Right cardiac atrium (tissue), 5 donors: ENCODE results near the gene BZW2. TPM values are rescaled to one million over a fixed set of nuclear protein-coding genes. Genes with fewer than 3 reads are reported as not detected.

ENCODE experiments used
- ATAC-seq, 2 donors: fragments of 200-7000 bp; cut with Tn5 transposase; one replicate each; pipeline versions ENCODE4 v1.8.0 to v1.9.1; 2020; ENCODE audit warnings: moderate library complexity in 2 of 2, mild to moderate bottlenecking in 1 of 2
- DNase-seq, 3 donors: peaks; one replicate each; pipeline ENCODE4 v3.0.0-alpha.2; 2020
- H3K27ac ChIP-seq: one replicate; pipeline ENCODE4 v1.5.1; 2013; ENCODE audit warnings: mild to moderate bottlenecking, low read length, control low read depth, moderate library complexity
- H3K27me3 ChIP-seq: one replicate; pipeline ENCODE4 v1.6.1; 2013; ENCODE audit not compliant: control insufficient read depth, insufficient read depth
- H3K4me1 ChIP-seq: one replicate; pipeline ENCODE4 v1.6.1; 2013; ENCODE audit warnings: low read length; ENCODE audit not compliant: control insufficient read depth, insufficient read depth
- H3K4me3 ChIP-seq: one replicate; pipeline ENCODE4 v1.5.1; 2013; ENCODE audit warnings: low read length, control low read depth
- H3K9me3 ChIP-seq: one replicate; pipeline ENCODE4 v1.6.1; 2013; ENCODE audit warnings: low read length; ENCODE audit not compliant: control insufficient read depth
- WGBS: extraction: QIAGEN DNeasy Blood & Tissue Kit; methylation state at CpG from one replicate; pipeline ENCODE4 v1.1.7; 2013; 5-methylcytosine and 5-hydroxymethylcytosine counted together
- intact Hi-C, 4 donors: fragments of 100-400 bp; cut with DNase I; formaldehyde crosslinking; loops; one replicate each; pipeline versions ENCODE4 v1.11.0 to v1.14.0; 2022 to 2023
- polyA plus RNA-seq: library from polyadenylated mRNA; stranded (reverse); fragments of 200-250 nt; gene quantifications from one replicate; pipeline ENCODE4 v1.2.3, GENCODE V29; 2013
- total RNA-seq, 4 donors: library from RNA; stranded (reverse); fragmentation: NEBNext Ultra II Directional; extraction: Animal tissue kit (Norgen Biotek cat#: 25700); gene quantifications; one replicate each; pipeline ENCODE4 v1.2.1, GENCODE V29; 2021
- donor health status: healthy with polysubstance abuse.
- donor health status: DM: no; HTN: yes; CAD: no.
- donor health status: DM: no; HTN: no; CAD: no.
- donor health status: DM: no; HTN: yes; CAD: no; lungs with severe emphysema.
- donor health status: DM: yes; HTN: yes; CAD: no.

BZW2 gene
- total and polyA plus RNA-seq, 5 donors, result 124 to 214 (median 180) TPM

DNA sequence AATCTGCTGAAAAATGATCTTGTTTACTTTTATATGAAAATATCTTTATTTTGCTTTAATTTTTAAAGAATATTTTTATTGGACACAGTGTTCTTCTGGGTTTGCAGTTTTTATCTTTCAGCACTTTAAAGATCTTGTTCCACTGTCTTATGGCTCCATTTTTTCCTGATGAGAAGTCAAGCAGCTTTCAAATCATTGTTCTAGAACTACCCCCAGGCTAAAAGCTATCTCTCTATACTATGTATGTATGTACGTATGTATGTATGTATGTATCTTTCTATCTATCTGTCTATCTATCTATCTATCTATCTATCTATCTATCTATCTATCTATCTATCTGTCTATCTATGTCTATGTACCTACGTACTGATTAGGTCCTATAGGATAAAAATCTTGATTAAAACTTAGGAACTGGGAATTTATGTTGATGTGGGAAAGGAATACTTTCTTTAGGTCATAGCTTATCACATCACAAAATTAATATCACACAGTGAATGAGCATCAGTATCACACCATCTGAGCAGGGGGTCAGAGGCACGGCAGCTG is 72.2 kb downstream of the BZW2 start:
- H3K27ac ChIP-seq, result no peak overlapping the region
- H3K4me1 ChIP-seq, result no peaks in the 10 kb centered on the region
- ATAC-seq (no peak), DNase-seq (no peak)
- intact Hi-C loops, result no loop called here
- no peaks in the 10 kb centered on the region for H3K27me3 ChIP-seq
- 95% methylated on average over 3 of the region's 3 CpGs for WGBS
- no peak overlapping the region for H3K4me3 ChIP-seq
- no peaks in the 10 kb centered on the region for H3K9me3 ChIP-seq

DNA sequence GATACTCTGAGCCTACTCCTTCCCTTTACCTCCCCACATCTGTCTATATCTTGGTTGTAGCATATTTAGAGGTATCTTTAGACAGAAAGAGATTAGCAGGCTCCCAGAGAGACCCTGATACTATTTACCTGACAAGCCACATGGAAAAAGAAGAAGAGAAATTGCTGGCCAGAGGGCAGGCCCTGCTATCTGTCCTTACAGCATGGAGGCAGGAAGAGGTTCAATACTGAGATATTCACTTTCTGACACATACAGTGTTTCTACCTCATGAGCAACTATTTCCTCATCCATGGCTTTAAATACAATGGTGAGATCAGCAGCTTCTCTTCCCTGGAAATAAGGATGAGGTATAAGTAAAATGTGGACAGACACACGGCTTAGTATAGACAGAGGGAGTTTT is 73.7 kb downstream of the BZW2 start:
- WGBS, result 98% methylated on average over 1 of the region's 1 CpG
- Histone ChIP-seq H3K27ac (no peak overlapping the region), H3K27me3 (no peaks in the 10 kb centered on the region), H3K9me3 (no peaks in the 10 kb centered on the region), H3K4me1 (no peaks in the 10 kb centered on the region), H3K4me3 (no peak overlapping the region)
- intact Hi-C loops, result no loop called here
- DNase-seq, result no peak
- no peak for ATAC-seq

DNA sequence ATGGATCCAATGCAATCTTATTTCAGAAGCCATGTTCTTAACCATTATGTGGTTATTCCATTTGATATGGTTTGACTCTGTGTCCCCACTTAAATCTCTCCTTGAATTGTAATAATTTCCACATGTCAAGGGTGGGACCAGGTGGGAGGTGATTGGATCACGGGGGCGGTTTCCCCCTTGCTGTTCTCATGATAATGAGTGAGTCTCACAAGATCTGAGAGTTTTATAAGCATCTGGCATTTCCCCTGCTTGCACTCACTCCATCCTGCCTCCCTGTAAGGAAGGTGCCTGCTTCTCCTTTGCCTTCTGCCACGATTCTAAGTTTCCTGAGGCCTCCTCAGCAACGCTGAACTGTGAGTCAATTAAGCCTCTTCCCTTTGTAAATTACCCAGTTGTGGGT is 75.6 kb downstream of the BZW2 start:
- DNase-seq, result no peak
- no peak for ATAC-seq
- WGBS, result 81% methylated on average over 4 of the region's 4 CpGs
- Histone ChIP-seq H3K27ac (no peak overlapping the region), H3K4me3 (no peak overlapping the region), H3K4me1 (no peaks in the 10 kb centered on the region), H3K27me3 (no peaks in the 10 kb centered on the region), H3K9me3 (no peaks in the 10 kb centered on the region)
- intact Hi-C loops, result no loop called here

GRCh38 chr7:16724344-16724743 is 78.4 kb downstream of the BZW2 start:
- intact Hi-C loops, result no loop called here
- DNase-seq, result no peak
- Histone ChIP-seq H3K4me3 (no peak overlapping the region), H3K27ac (no peak overlapping the region), H3K9me3 (no peaks in the 10 kb centered on the region), H3K27me3 (no peaks in the 10 kb centered on the region), H3K4me1 (no peaks in the 10 kb centered on the region)
- WGBS, result 94% methylated on average over 1 of the region's 1 CpG
- no peak for ATAC-seq

- ATAC-seq (no peak), DNase-seq (no peak)
- no peak overlapping the region for H3K27ac ChIP-seq
- H3K4me1 ChIP-seq, result no peaks in the 10 kb centered on the region
- no peaks in the 10 kb centered on the region for H3K9me3 ChIP-seq
- H3K27me3 ChIP-seq, result no peaks in the 10 kb centered on the region
- intact Hi-C loops, result no loop called here
- 95% methylated on average over 2 of the region's 2 CpGs for WGBS
- no peak overlapping the region for H3K4me3 ChIP-seq
Measured at GRCh38 chr7:16726189-16726588, 80.2 kb downstream of the BZW2 start.

GRCh38 chr7:16727736-16728135 is 81.8 kb downstream of the BZW2 start:
- Histone ChIP-seq H3K27ac (no peak overlapping the region), H3K4me1 (no peaks in the 10 kb centered on the region), H3K4me3 (no peak overlapping the region), H3K9me3 (no peaks in the 10 kb centered on the region), H3K27me3 (no peaks in the 10 kb centered on the region)
- WGBS, result 91% methylated on average over 4 of the region's 4 CpGs
- intact Hi-C loops, result no loop called here
- no peak for ATAC-seq
- DNase-seq, result no peak

GRCh38 chr7:16728811-16729210 is 82.8 kb downstream of the BZW2 start:
- no peak for ATAC-seq
- no peaks in the 10 kb centered on the region for H3K27me3 ChIP-seq
- 90% methylated on average over 10 of the region's 10 CpGs for WGBS
- no peak overlapping the region for H3K27ac ChIP-seq
- H3K4me3 ChIP-seq, result no peak overlapping the region
- intact Hi-C loops, result no loop called here
- no peaks in the 10 kb centered on the region for H3K4me1 ChIP-seq
- DNase-seq, result no peak
- H3K9me3 ChIP-seq, result no peaks in the 10 kb centered on the region

DNA sequence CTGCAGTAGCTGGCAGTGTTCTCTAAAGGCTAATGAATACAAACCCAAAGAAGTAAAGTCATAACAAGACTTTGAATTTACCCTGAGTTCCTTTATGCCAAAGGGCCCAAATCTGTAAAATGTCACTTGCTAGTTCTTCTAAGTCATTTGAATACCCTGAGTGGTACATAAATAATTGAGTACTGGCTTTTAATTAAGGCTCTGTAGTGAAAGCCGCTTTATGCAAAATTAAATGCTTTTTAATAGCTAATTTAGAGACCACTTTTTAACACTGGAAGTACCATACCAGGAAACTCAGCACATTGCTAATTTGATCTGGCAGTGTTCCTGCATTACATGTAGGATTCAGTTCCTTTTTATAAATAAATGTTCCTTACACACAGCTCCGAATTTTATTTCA is 83.6 kb downstream of the BZW2 start:
- Histone ChIP-seq H3K9me3 (no peaks in the 10 kb centered on the region), H3K4me3 (no peak overlapping the region), H3K27ac (no peak overlapping the region), H3K4me1 (no peaks in the 10 kb centered on the region), H3K27me3 (no peaks in the 10 kb centered on the region)
- DNase-seq (no peak), ATAC-seq (no peak)
- WGBS, result 85% methylated on average over 2 of the region's 2 CpGs
- intact Hi-C loops, result no loop called here

DNA sequence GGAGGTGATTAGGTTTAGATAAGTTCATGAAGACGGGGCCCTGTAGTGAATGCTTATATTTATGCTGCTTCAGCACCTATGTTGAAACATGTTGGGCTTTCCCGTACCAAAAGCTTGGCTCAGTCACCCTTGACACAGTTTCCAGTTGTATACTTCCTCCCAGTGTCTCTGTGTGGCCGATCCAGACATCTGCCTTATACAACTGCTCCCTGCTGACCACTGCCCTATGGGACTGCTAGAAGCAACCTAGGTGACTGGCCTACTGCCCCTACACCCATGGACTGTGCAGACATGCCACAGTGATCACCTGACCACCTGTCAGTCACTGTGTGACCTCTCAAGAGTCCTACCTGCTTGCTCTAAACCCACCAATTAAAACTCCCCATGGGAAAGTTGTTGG is 85.0 kb downstream of the BZW2 start:
- no peak overlapping the region for H3K27ac ChIP-seq
- intact Hi-C loops, result no loop called here
- ATAC-seq, result no peak
- no peak for DNase-seq
- no peak overlapping the region for H3K4me3 ChIP-seq
- 77% methylated on average over 3 of the region's 3 CpGs for WGBS
- no peaks in the 10 kb centered on the region for H3K9me3 ChIP-seq
- no peaks in the 10 kb centered on the region for H3K27me3 ChIP-seq
- no peaks in the 10 kb centered on the region for H3K4me1 ChIP-seq

DNA sequence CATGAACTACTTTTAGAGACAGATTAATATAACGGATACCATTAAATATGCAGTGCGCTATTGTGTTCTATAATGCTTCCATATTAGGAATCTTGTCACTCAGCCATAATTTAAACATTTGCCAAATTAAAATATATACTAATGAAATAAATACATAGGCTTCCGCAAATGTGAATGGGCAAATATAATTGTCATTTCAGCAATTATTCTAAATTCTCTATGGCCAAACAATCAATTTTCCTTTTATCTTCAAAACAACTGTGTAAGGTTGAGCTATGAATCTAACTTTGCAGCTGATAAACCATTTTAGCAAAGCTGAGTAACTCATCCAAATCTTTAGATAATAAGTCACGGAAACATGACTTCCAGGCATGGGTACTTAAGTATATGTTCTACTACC is 86.8 kb downstream of the BZW2 start:
- DNase-seq (no peak), ATAC-seq (no peak)
- Histone ChIP-seq H3K27me3 (no peaks in the 10 kb centered on the region), H3K27ac (no peak overlapping the region), H3K4me3 (no peak overlapping the region), H3K9me3 (no peaks in the 10 kb centered on the region), H3K4me1 (no peaks in the 10 kb centered on the region)
- 99% methylated on average over 4 of the region's 4 CpGs for WGBS
- intact Hi-C loops, result no loop called here

DNA sequence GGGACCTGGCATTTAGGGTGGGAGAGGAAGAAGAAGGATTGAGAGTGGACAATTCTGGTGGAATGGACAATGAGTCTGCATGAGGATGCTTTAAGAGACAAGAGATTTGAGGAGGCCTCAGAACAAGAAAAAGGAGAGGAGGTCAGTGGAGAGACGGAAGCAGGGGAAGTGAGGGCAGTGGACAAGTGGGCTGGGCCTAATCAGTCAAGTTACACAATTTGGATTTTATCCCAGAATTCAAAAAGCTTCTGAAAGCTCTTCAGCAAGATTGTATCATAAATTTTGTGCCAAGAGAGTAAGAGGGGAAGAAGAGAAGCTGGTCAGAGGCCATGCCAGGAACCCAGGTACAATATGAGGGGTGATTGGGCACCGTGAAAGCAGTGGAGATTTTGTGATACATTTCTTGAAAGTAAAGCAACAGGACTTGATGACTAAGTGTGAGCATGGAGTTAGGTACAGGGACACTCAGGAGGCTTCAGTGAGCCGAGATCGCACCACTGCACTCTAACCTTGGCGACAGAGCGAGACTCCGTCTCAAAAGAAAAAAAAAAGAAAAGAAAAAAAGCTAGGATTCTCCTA is 88.3 kb downstream of the BZW2 start:
- H3K4me3 ChIP-seq, result no peak overlapping the region
- WGBS, result 78% methylated on average over 7 of the region's 7 CpGs
- no peak overlapping the region for H3K27ac ChIP-seq
- H3K4me1 ChIP-seq, result no peaks in the 10 kb centered on the region
- no peak for DNase-seq
- H3K27me3 ChIP-seq, result no peaks in the 10 kb centered on the region
- ATAC-seq, result peak in 1 of 2 donors; percentile 45
- intact Hi-C loops, result no loop called here
- no peaks in the 10 kb centered on the region for H3K9me3 ChIP-seq

DNA sequence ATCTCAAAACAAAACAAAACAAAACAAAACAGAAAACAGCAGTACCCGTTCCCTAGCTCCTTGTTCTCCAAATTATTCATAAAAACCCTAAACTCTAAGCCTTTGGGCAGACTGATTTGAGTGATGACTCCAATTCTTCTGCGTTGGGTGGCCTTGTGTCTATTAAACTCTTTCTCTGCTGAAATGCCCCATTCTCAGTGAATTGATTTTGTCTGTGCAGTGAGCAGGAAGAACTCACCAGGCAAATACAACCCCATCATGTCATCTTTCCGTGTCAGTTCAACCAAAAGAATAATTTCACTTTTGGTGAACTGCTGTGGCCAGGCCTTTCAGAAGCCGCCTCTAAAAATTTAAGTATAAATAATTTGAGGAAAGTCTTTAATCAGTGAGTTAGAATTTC is 89.0 kb downstream of the BZW2 start:
- ATAC-seq (no peak), DNase-seq (no peak)
- intact Hi-C loops, result no loop called here
- WGBS, result 83% methylated on average over 4 of the region's 4 CpGs
- H3K9me3 ChIP-seq, result no peaks in the 10 kb centered on the region
- no peak overlapping the region for H3K27ac ChIP-seq
- H3K27me3 ChIP-seq, result no peaks in the 10 kb centered on the region
- no peak overlapping the region for H3K4me3 ChIP-seq
- H3K4me1 ChIP-seq, result no peaks in the 10 kb centered on the region
